Right forelimb (tissue), 1 donor: ENCODE measurements around the gene TVP23A.

Source experiments
- DNase-seq: peaks from one replicate; pipeline ENCODE4 v3.0.0-alpha.2; 2018

TVP23A gene

GRCh38 chr16:10817963-10818941, at the start of gene TVP23A:
TSS of gene TVP23A (minus strand) at chr16:10818794. CDS start at chr16:10818493, 301 bp downstream.
- DNase-seq, result peak; percentile 57

GRCh38 chr16:10868104-10868595, 49.6 kb upstream of the TVP23A start:
- no peak for DNase-seq

DNA sequence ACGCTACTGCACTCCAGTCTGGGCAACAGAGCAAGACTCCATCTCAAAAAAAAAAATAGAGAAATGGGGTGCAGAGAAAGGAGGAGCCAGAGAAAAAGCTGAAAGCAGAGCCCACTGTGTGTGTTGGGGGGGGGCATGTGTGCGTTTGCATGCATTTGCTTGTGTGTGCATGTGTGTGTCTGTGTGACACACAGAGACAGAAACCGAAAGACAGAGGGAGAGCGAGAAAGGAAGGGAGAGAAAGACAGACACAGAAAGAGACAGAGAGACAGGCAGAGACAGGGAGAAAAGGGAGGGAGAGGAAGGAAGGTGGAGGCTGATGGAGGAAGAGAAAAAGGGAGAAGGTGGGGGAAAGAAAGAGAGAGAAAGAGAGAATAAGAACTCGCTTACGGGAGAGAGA, 48.6 kb upstream of the TVP23A start:
- no peak for DNase-seq

GRCh38 chr16:10865991-10866966, 47.7 kb upstream of the TVP23A start:
- no peak for DNase-seq

DNA sequence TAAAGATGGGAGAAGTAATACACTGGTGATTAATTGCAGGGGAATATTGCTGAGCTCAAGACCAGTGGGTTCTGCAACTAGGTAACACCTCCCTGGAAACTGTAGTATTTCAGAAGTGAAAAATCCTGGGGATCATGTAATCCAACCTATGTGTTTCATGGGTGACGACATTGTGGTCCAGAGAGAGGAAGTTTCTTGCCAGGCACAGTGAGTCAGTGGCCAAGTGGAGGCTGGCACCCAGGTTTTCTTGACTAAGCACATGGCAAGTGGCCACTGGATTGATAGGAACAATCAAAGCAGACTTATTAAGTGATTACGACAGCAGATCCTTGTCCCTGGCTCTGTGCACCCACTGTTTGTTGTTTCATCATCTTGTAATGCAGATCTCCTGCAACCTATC, 43.8 kb upstream of the TVP23A start:
- no peak for DNase-seq

- DNase-seq, result no peak
Measured at GRCh38 chr16:10859658-10860057, 41.1 kb upstream of the TVP23A start.

DNA sequence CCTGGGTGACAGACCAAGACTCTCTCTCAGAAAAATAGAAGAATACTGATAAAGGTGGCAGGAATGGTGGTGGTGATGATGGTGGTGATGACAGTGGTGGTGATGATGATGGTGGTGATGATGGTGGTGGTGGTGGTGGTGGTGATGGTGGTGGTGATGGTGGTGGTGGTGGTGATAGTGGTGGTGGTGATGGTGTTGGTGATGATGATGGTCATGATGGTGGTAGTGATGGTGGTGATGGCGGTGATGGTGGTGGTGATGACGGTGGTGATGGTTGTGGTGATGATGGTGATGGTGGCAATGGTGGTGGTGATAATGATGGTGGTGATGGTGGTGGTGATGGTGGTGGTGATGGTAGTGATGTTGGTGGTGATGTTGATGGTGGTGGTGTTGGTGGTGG, 40.4 kb upstream of the TVP23A start:
- no peak for DNase-seq

DNA sequence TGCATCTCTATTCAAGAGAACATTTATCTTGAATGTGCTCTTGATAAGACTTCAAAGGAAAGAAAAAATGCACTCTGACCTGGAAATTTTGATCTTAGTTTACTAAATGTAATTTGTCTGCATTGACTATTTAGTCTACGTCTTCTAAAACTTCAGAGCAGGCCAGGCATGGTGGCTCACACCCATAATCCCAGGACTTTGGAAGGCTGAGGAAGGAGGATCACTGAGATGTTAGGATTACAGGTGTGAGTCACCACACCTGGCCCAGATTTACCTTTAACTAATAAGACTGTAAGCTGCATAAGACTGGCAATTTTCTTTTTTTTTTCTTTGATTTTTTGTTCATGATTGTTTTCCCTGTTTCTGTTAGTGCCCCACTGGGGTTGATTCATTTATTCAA, 39.6 kb upstream of the TVP23A start:
- no peak for DNase-seq

GRCh38 chr16:10856042-10856441, 37.4 kb upstream of the TVP23A start:
- DNase-seq, result no peak

GRCh38 chr16:10852948-10853347, 34.4 kb upstream of the TVP23A start:
- no peak for DNase-seq

DNA sequence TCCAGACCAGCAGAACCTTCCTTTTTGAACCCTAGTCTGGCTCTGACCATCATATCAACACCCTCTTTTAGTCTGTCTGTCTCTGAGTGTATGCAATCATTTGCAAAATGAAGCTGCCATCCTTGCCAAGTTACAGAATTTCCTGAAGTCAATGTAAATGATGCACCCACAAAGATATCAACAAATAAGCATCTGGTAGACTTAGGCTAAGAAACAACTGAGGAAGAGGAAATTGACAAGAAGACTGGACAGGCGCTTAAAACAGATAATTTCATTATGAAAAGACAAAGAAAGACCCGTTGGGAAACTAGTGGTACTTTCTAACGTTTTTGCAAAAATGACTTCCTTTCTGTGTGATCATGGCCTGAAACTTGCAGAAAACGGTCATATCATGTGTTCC, 33.7 kb upstream of the TVP23A start:
- no peak for DNase-seq

DNA sequence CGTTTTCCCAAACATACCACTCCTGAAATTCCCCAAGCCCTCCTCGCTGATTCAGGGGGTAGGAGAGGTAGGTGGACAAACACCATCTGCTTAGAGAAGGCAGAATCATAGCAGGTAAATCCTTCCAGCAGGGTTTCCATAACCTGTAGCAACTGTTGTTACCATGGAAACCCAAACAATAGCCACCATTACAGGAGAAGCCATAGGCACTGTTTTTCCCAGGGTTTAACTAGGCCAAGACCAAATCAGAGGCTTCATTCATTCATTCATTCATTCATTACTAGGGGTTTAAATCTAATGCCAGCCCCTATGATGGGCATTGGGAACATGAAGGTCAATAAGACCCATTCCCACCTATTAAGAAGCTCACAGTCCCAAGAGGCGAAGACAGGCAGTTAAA, 32.9 kb upstream of the TVP23A start:
- no peak for DNase-seq

- no peak for DNase-seq
Measured at GRCh38 chr16:10850478-10850850, 31.9 kb upstream of the TVP23A start.

DNA sequence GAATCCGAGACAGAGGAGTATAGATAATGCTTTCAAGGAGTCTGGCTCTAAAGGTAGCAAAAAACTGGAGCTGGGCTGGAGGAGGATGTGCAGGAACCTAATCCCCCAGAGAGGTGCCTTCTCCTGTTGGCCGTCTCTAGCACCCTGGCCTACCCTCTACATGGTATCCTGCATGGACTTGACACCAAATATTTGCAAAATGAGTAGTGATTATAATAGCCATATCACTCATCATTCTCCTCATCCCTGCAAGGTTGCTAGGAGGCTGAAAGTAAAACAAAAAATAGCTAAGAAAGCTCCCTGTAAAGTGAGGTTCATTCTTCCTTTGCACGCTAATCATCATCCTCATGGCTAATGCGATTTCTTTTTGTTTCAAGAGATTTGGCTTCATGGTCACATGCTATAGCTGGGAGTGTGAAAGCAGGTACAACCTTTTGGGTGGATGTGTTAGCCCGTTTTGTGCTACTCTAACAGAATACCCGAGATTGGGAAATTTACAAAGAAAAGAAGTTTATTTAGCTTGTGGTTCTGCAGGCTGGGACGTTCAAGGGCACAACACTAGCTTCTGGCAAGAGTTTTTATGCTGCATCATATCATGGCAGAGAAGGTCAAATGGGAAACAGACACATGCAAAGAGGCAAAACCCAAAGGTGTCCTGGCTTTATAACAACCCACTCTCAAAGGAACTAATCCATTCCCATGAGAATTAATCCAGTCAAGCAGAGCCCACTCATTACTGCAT, 31.3 kb upstream of the TVP23A start:
- no peak for DNase-seq

- no peak for DNase-seq
Measured at GRCh38 chr16:10847176-10847575, 28.6 kb upstream of the TVP23A start.

GRCh38 chr16:10846213-10846998, 27.8 kb upstream of the TVP23A start:
- no peak for DNase-seq

DNA sequence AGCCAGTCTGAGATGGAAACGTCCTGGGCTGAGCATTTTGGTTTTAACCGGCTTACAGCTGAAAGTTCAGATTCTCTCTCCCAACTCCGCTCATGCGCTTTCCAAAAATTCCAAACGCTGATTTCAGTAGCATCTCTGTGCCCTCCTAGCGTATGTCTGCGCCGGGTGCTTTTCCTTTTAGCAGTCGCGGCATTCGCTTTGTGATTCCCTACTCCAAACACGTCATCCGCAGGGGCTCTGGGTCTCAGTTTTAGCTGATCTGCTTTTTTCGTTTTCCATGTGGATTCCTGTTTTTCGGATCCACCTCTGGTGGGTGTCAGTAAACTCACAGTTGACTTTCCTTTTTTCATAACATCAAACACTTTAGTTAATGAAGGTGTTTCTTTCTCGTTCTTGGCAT, 22.1 kb upstream of the TVP23A start:
- no peak for DNase-seq

GRCh38 chr16:10839279-10839666, 20.7 kb upstream of the TVP23A start:
- no peak for DNase-seq

GRCh38 chr16:10838621-10839278, 20.2 kb upstream of the TVP23A start:
- no peak for DNase-seq

DNA sequence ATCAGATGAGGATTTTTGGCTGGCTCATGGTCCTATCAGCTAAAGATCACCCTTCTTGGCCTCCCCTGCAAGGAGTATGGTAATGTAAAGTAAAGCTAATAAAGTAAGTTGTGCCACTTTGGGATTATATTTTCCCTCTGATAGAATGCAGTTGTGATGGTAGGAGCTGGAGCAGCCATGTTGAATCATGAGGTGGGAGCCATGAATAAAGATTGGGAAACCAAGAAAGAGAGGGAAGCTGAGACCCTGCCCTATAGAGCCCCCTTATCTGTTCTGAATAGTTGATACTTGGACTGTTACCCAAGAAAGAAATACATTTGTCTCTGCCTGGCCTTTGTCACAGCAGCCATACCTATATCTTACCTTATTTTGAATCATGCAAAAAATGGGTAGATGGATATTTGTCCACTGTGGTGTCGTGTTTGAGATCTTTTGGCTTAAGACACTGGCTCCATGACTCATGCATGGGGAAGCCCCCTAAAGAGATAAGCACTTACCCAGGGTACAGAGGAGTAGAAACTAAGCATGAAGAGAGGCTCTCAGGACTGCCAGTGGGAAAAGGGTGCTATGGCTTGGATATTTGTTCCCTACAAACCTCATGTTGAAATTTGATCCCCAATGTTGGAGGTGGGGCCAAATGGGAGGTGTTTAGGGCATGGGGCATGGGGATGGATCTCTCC, 17.7 kb upstream of the TVP23A start:
- DNase-seq, result no peak
